SK-N-SH (cell line): Measurements from ENCODE around the gene ETNK2. TPM values are rescaled to one million over a fixed set of nuclear protein-coding genes. Genes with fewer than 3 reads are reported as not detected.

Experiments used
- CTCF ChIA-PET: fragments of 300-600, 350-600 bp; formaldehyde crosslinking; extraction: SDS; loops from one replicate; lab custom pipeline; 2021; lab: Yijun Ruan, JAX
- POLR2A ChIA-PET: fragments of 350-600 bp; sonication (Branson Sonifier 250); formaldehyde crosslinking; extraction: SDS; loops from one replicate; lab custom pipeline; 2020; ENCODE audit warnings: antibody characterized with exemption, inconsistent platforms; lab: Yijun Ruan, JAX
- DNase-seq: peaks from one replicate; pipeline ENCODE4 v3.0.0; 2012
- H2AFZ ChIP-seq: fragments of 200-600 bp; sonication (generic); 2 replicates; pipeline ENCODE4 v1.8.1; 2016; ENCODE audit warnings: antibody characterized with exemption, mild to moderate bottlenecking, low read depth
- H3F3A ChIP-seq: fragments of 200-600 bp; sonication (generic); replicated peaks from 2 replicates; pipeline ENCODE3; 2016; ENCODE audit warnings: antibody characterized with exemption, mild to moderate bottlenecking; ENCODE audit not compliant: insufficient read depth
- H3K27ac ChIP-seq, 2 experiments: fragments of 200-500 bp in 1 of 2; fragments of 200-600 bp in 1 of 2; sonication (Bioruptor generic) in 1 of 2; sonication (generic), shearing (Covaris generic) in 1 of 2; 2 replicates each; pipeline versions ENCODE4 v1.5.1 to v1.6.1; 2014 to 2016; ENCODE audit warnings: low read depth in 2 of 2, inconsistent platforms in 1 of 2, low read length in 1 of 2, mild to moderate bottlenecking in 1 of 2, mixed read lengths in 1 of 2
- H3K27me3 ChIP-seq: fragments of 200-600 bp; sonication (generic), shearing (Covaris generic); 2 replicates; pipeline ENCODE4 v1.6.1; 2016; ENCODE audit warnings: mixed run types; ENCODE audit not compliant: insufficient read depth
- H3K36me3 ChIP-seq, 2 experiments: fragments of 200-500 bp in 1 of 2; fragments of 200-600 bp in 1 of 2; sonication (Bioruptor generic) in 1 of 2; sonication (generic) in 1 of 2; replicated peaks in 1 of 2; 2 replicates each; pipeline versions ENCODE3 to v1.5.1; 2014 to 2016; ENCODE audit warnings: low read length in 1 of 2, mild to moderate bottlenecking in 1 of 2; ENCODE audit not compliant: insufficient read depth in 2 of 2, control insufficient read depth in 1 of 2
- H3K4me1 ChIP-seq, 2 experiments: fragments of 200-500 bp in 1 of 2; fragments of 200-600 bp in 1 of 2; sonication (Bioruptor generic) in 1 of 2; sonication (generic), shearing (Covaris generic) in 1 of 2; 2 replicates each; pipeline versions ENCODE4 v1.5.1 to v1.6.1; 2014 to 2016; ENCODE audit warnings: low read depth in 1 of 2, low read length in 1 of 2, mixed run types in 1 of 2; ENCODE audit not compliant: insufficient read depth in 2 of 2, control insufficient read depth in 1 of 2
- H3K4me2 ChIP-seq: fragments of 200-600 bp; sonication (generic), shearing (Covaris generic); 2 replicates; pipeline ENCODE4 v1.6.1; 2017; ENCODE audit warnings: mixed run types
- H3K4me3 ChIP-seq, 2 experiments: fragments of 200-500 bp in 1 of 2; fragments of 200-600 bp in 1 of 2; sonication (Bioruptor generic) in 1 of 2; sonication (generic), shearing (Covaris generic) in 1 of 2; 2 replicates each; pipeline versions ENCODE4 v1.5.1 to v1.8.1; 2014 to 2016; ENCODE audit warnings: low read depth in 2 of 2, inconsistent platforms in 1 of 2, low read length in 1 of 2, mild to moderate bottlenecking in 1 of 2, mixed read lengths in 1 of 2, moderate library complexity in 1 of 2
- H3K79me2 ChIP-seq: fragments of 200-600 bp; sonication (generic); 2 replicates; pipeline ENCODE4 v1.8.1; 2017; ENCODE audit warnings: mild to moderate bottlenecking; ENCODE audit not compliant: insufficient read depth
- H3K9ac ChIP-seq: fragments of 200-600 bp; sonication (generic); 2 replicates; pipeline ENCODE4 v1.6.1; 2017; ENCODE audit warnings: mixed run types
- H3K9me2 ChIP-seq: fragments of 200-600 bp; sonication (generic); 2 replicates; pipeline ENCODE4 v1.6.1; 2017; ENCODE audit warnings: mixed run types
- H3K9me3 ChIP-seq: fragments of 200-600 bp; sonication (generic); 2 replicates; pipeline ENCODE4 v1.6.1; 2017; ENCODE audit warnings: mixed run types, mild to moderate bottlenecking, moderate library complexity
- H4K20me1 ChIP-seq: fragments of 200-600 bp; sonication (generic); 2 replicates; pipeline ENCODE4 v1.6.1; 2017; ENCODE audit warnings: mild to moderate bottlenecking, mixed run types; ENCODE audit not compliant: insufficient read depth
- CHD2 ChIP-seq: fragments of 150-350 bp; IDR thresholded peaks from 2 replicates; pipeline ENCODE4 v1.6.1; 2018; ENCODE audit warnings: low read length; ENCODE audit not compliant: partially characterized antibody
- ELF1 ChIP-seq: IDR thresholded peaks from 2 replicates; pipeline ENCODE4 v1.4.0; 2012
- EP300 ChIP-seq, 2 experiments: IDR thresholded peaks; 2 replicates each; pipeline versions ENCODE4 v1.4.0 to v1.6.1; 2012; ENCODE audit warnings: borderline replicate concordance in 1 of 2, low read depth in 1 of 2, low read length in 1 of 2
- FOSL2 ChIP-seq: IDR thresholded peaks from 2 replicates; pipeline ENCODE4 v1.4.0; 2012; ENCODE audit warnings: low read depth, mild to moderate bottlenecking, moderate library complexity, borderline replicate concordance
- FOXJ3 ChIP-seq: sonication (generic); formaldehyde crosslinking; IDR thresholded peaks from 2 replicates; pipeline ENCODE4 v1.5.1; 2020; ENCODE audit warnings: mild to moderate bottlenecking, missing genetic modification reagents
- GABPA ChIP-seq: IDR thresholded peaks from 2 replicates; pipeline ENCODE4 v1.4.0; 2012; ENCODE audit warnings: low read depth, mild to moderate bottlenecking
- GATA2 ChIP-seq: sonication (generic); formaldehyde crosslinking; IDR thresholded peaks from 2 replicates; pipeline ENCODE4 v1.5.0; 2020; ENCODE audit warnings: mild to moderate bottlenecking, missing genetic modification reagents
- NRF1 ChIP-seq: IDR thresholded peaks from 2 replicates; pipeline ENCODE4 v1.6.1; 2012; ENCODE audit warnings: low read depth, mild to moderate bottlenecking, low read length
- PBX3 ChIP-seq: IDR thresholded peaks from 2 replicates; pipeline ENCODE4; 2012
- POLR2AphosphoS5 ChIP-seq: IDR thresholded peaks from 2 replicates; pipeline ENCODE4 v1.6.1; 2012; ENCODE audit warnings: low read depth, low read length
- REST ChIP-seq: IDR thresholded peaks from 2 replicates; pipeline ENCODE4 v1.6.1; 2012; ENCODE audit warnings: mild to moderate bottlenecking, low read depth, low read length, moderate library complexity
- RXRA ChIP-seq: IDR thresholded peaks from 2 replicates; pipeline ENCODE4 v1.4.0; 2012; ENCODE audit warnings: low read depth, mild to moderate bottlenecking, borderline replicate concordance
- SIN3A ChIP-seq: IDR thresholded peaks from 2 replicates; pipeline ENCODE4 v1.6.1; 2012; ENCODE audit warnings: low read depth, mild to moderate bottlenecking, low read length, moderate library complexity, borderline replicate concordance
- TCF12 ChIP-seq: IDR thresholded peaks from 2 replicates; pipeline ENCODE4 v1.4.0; 2012
- TEAD4 ChIP-seq: IDR thresholded peaks from 2 replicates; pipeline ENCODE4 v1.4.0; 2012; ENCODE audit warnings: mild to moderate bottlenecking, borderline replicate concordance; ENCODE audit not compliant: insufficient read depth
- YY1 ChIP-seq: IDR thresholded peaks from 2 replicates; pipeline ENCODE4 v1.4.0; 2012; ENCODE audit warnings: low read depth, mild to moderate bottlenecking
- ZBTB33 ChIP-seq: IDR thresholded peaks from 2 replicates; pipeline ENCODE4 v1.4.0; 2012; ENCODE audit warnings: low read depth, borderline replicate concordance
- WGBS: methylation state at CpG from one replicate; pipeline ENCODE4 v1.1.6; 2017; ENCODE audit warnings: low lambda C conversion rate; 5-methylcytosine and 5-hydroxymethylcytosine counted together
- polyA plus RNA-seq, 3 experiments: library from polyadenylated mRNA; depleted of rRNA; stranded (reverse); fragments of >200 nt; gene quantifications; 2 replicates each; pipeline ENCODE4 v1.2.3, GENCODE V29; 2012
- TF ChIP-seq, protein P1 (sequence below): fragments of 200-600 bp; sonication (generic); IDR thresholded peaks from 2 replicates; pipeline ENCODE4 v1.6.1; 2017; ENCODE audit warnings: antibody characterized with exemption, mild to moderate bottlenecking, moderate library complexity

Gene ETNK2
- polyA plus RNA-seq, 1 of the 3 experiments (the other 2 are of a cell fraction): 16.1 TPM

DNA sequence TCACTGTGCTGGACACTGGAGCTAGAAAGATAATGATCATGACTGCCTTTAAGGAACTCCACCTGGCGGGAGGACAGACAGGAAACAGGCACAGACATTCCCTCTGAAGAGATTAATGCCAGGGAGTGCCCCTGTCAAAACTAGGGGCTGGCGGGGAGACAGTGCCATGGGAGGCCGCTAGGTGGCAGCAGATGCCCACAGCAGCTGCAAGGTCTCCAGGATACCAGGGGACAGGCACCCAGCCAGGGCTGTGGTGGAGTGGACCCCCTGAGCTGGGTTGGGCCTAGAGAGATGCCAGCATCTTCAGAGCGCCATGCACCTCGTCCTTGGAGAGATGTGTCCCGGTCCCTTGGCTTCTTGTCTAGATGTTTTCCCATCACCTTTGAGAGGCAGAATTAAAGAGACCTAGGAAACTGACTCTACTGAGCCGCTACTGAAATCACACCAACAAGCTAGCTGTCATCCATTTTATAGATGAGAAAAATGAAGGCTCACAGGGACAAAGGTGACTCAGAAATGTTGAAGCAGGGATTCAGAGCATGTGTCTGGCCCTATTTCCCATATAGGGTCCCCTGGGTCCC lies 10.7 kb upstream of the ETNK2 start (continued):
- TF ChIP-seq ZBTB33: no peak
- no peak for TF ChIP-seq FOXJ3 (CRISPR knock-in tag)
- no peak for TF ChIP-seq EP300 (IDR thresholded peaks at IDR 0.05; ENCODE audit: borderline replicate concordance in 1 of 2, low read depth in 1 of 2, low read length in 1 of 2)
- TF ChIP-seq, protein P1, sequence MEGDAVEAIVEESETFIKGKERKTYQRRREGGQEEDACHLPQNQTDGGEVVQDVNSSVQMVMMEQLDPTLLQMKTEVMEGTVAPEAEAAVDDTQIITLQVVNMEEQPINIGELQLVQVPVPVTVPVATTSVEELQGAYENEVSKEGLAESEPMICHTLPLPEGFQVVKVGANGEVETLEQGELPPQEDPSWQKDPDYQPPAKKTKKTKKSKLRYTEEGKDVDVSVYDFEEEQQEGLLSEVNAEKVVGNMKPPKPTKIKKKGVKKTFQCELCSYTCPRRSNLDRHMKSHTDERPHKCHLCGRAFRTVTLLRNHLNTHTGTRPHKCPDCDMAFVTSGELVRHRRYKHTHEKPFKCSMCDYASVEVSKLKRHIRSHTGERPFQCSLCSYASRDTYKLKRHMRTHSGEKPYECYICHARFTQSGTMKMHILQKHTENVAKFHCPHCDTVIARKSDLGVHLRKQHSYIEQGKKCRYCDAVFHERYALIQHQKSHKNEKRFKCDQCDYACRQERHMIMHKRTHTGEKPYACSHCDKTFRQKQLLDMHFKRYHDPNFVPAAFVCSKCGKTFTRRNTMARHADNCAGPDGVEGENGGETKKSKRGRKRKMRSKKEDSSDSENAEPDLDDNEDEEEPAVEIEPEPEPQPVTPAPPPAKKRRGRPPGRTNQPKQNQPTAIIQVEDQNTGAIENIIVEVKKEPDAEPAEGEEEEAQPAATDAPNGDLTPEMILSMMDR: peak; percentile 98
- TF ChIP-seq PBX3: no peak
- TF ChIP-seq, all 33 proteins: peak for 7

- H3F3A ChIP-seq: no peaks in the 10 kb centered on the region
- H3K79me2 ChIP-seq: no peaks in the 10 kb centered on the region
- no peak overlapping the region for H3K9ac ChIP-seq
- ChIA-PET POLR2A (no interaction called here), CTCF (interaction anchor here (0.6 to 20.5 kb wide), 59 partner anchors 10 to 494 kb away, joined by 3 to 302 read pairs (median 7); partner anchors contain the start of genes ETNK2, GOLT1A, KISS1 and PIK3C2B)
- 55% methylated on average over 14 of the region's 14 CpGs for WGBS
- no peaks in the 10 kb centered on the region for H3K9me2 ChIP-seq
- no peak overlapping the region for H2AFZ ChIP-seq
- no peaks in the 10 kb centered on the region; the same call in 1 of the 2 replicates for H3K27me3 ChIP-seq
- no peak for TF ChIP-seq CHD2
- no peak for TF ChIP-seq REST
- no peak for TF ChIP-seq TEAD4
- TF ChIP-seq POLR2AphosphoS5: no peak
- TF ChIP-seq FOSL2: no peak
- no peak for TF ChIP-seq GATA2 (CRISPR knock-in tag)
- no peak for TF ChIP-seq RXRA
- TF ChIP-seq SIN3A: no peak
- no peak for TF ChIP-seq ELF1
- TF ChIP-seq NRF1: no peak
- TF ChIP-seq TCF12: no peak
- TF ChIP-seq YY1: no peak
- TF ChIP-seq ZBTB33: no peak
- no peak for TF ChIP-seq GABPA
- no peaks in the 10 kb centered on the region for H3K9me3 ChIP-seq
- no peak for DNase-seq
- no peak overlapping the region for H3K4me3 ChIP-seq
- no peak overlapping the region for H3K27ac ChIP-seq
- H3K36me3 ChIP-seq: no peaks in the 10 kb centered on the region
- no peak overlapping the region for H3K4me2 ChIP-seq
- no peaks in the 10 kb centered on the region for H4K20me1 ChIP-seq
- H3K4me1 ChIP-seq: no peaks in the 10 kb centered on the region; a peak in 1 of 4 replicates
These were observed 10.0 kb upstream of the ETNK2 start for GRCh38 chr1:204161609-204162493.
